GM12878 (cell line): Measurements from ENCODE around the gene LMNB1. TPM values are rescaled to one million over a fixed set of nuclear protein-coding genes. Genes with fewer than 3 reads are reported as not detected.

Experiments
- ATAC-seq: fragments of 200-7000 bp; cut with Tn5 transposase; 3 replicates; pipeline ENCODE4 v1.9.1; 2020; ENCODE audit warnings: mild to moderate bottlenecking, moderate library complexity
- BruUV-seq: library from RNA; stranded (reverse); fragments of 400-500 nt; replicated peaks from 2 replicates; lab custom pipeline; 2021; lab: Mats Ljungman, UMichigan
- CTCF ChIA-PET: fragments of 300-600 bp; sonication (Branson Sonifier 250); formaldehyde crosslinking; extraction: SDS; loops from one replicate; lab custom pipeline; 2021; ENCODE audit warnings: inconsistent platforms; lab: Yijun Ruan, JAX
- POLR2A ChIA-PET: fragments of 350-600 bp; formaldehyde crosslinking; extraction: SDS; loops from one replicate; lab custom pipeline; 2021; ENCODE audit warnings: inconsistent platforms; lab: Charles Lee
- RAD21 ChIA-PET: fragments of 300-600 bp; sonication (Branson Sonifier 250); formaldehyde crosslinking; loops from one replicate; lab custom pipeline; 2023; ENCODE audit warnings: antibody characterized with exemption; ENCODE audit not compliant: unreplicated experiment; lab: Charles Lee
- SMC1A ChIA-PET: fragments of 300-600 bp; sonication (Branson Sonifier 250); formaldehyde crosslinking; loops from one replicate; lab custom pipeline; 2023; ENCODE audit not compliant: unreplicated experiment, uncharacterized antibody; lab: Charles Lee
- DNase-seq: peaks from one replicate; pipeline ENCODE4 v3.0.0-alpha.2; 2011; ENCODE audit warnings: low read depth, low spot score
- FAIRE-seq: peaks from 3 replicates; lab custom pipeline; 2011; peaks lifted over from hg19 to GRCh38; lab: Jason Lieb, UNC
- H2AFZ ChIP-seq: 2 replicates; pipeline ENCODE4 v1.6.0; 2011; ENCODE audit warnings: low read depth, low read length, control low read depth; ENCODE audit not compliant: control insufficient read depth
- H3K27ac ChIP-seq: 2 replicates; pipeline ENCODE4 v1.5.1; 2011; ENCODE audit warnings: control low read depth; ENCODE audit not compliant: control insufficient read depth, insufficient read depth
- H3K27me3 ChIP-seq, 2 experiments: replicated peaks in 1 of 2; 2 replicates each; pipeline versions ENCODE4 v1.6.0 to v1.6.1; 2011; ENCODE audit warnings: low read length in 1 of 2; ENCODE audit not compliant: control insufficient read depth in 2 of 2, insufficient read depth in 2 of 2
- H3K36me3 ChIP-seq, 2 experiments: 2 replicates each; pipeline ENCODE4 v1.5.1; 2011; ENCODE audit warnings: low read length in 1 of 2; ENCODE audit not compliant: control insufficient read depth in 2 of 2, insufficient read depth in 2 of 2
- H3K4me1 ChIP-seq: 2 replicates; pipeline ENCODE4 v1.6.1; 2011; ENCODE audit warnings: mild to moderate bottlenecking, low read length, moderate library complexity, mixed read lengths; ENCODE audit not compliant: control insufficient read depth, insufficient read depth
- H3K4me2 ChIP-seq: 2 replicates; pipeline ENCODE4 v1.6.0; 2011; ENCODE audit warnings: control low read depth; ENCODE audit not compliant: control insufficient read depth, insufficient read depth
- H3K4me3 ChIP-seq: fragments of 200-600 bp; sonication (generic); 2 replicates; pipeline ENCODE4 v1.5.1; 2016
- H3K79me2 ChIP-seq: 2 replicates; pipeline ENCODE4 v1.6.0; 2011; ENCODE audit warnings: low read length; ENCODE audit not compliant: control insufficient read depth, insufficient read depth
- H3K9ac ChIP-seq: 2 replicates; pipeline ENCODE4 v1.8.0; 2011; ENCODE audit warnings: low read length, control low read depth, mixed read lengths; ENCODE audit not compliant: control insufficient read depth, insufficient read depth
- H3K9me3 ChIP-seq: replicated peaks from 3 replicates; pipeline ENCODE4 v1.5.1; 2011; ENCODE audit warnings: mild to moderate bottlenecking, low read length; ENCODE audit not compliant: control insufficient read depth, insufficient read depth
- H4K20me1 ChIP-seq: 2 replicates; pipeline ENCODE4 v1.6.0; 2011; ENCODE audit not compliant: control insufficient read depth, insufficient read depth
- ATF2 ChIP-seq: IDR thresholded peaks from 2 replicates; pipeline ENCODE4 v1.6.1; 2012; ENCODE audit warnings: low read length, inconsistent platforms
- BACH1 ChIP-seq: fragments of 450-650 bp; IDR thresholded peaks from 2 replicates; pipeline ENCODE4 v1.6.1; 2017; ENCODE audit warnings: mild to moderate bottlenecking, borderline replicate concordance
- BMI1 ChIP-seq: fragments of 450-650 bp; IDR thresholded peaks from 2 replicates; pipeline ENCODE4 v1.6.1; 2016; ENCODE audit warnings: mild to moderate bottlenecking, moderate library complexity, borderline replicate concordance
- CBX3 ChIP-seq: fragments of 200-600 bp; sonication (generic); IDR thresholded peaks from 2 replicates; pipeline ENCODE4 v1.6.1; 2016; ENCODE audit warnings: low read depth, borderline replicate concordance
- CHD4 ChIP-seq: fragments of 200-600 bp; sonication (generic); IDR thresholded peaks from 2 replicates; pipeline ENCODE4 v1.6.1; 2016; ENCODE audit warnings: mild to moderate bottlenecking
- FOXM1 ChIP-seq: IDR thresholded peaks from 2 replicates; pipeline ENCODE4 v1.6.1; 2012; ENCODE audit warnings: low read depth, mild to moderate bottlenecking, inconsistent platforms, low read length, moderate library complexity
- MEF2B ChIP-seq: fragments of 450-650 bp; IDR thresholded peaks from 2 replicates; pipeline ENCODE4 v1.6.1; 2018; ENCODE audit warnings: mild to moderate bottlenecking, moderate library complexity; ENCODE audit not compliant: partially characterized antibody, poor library complexity, severe bottlenecking
- NFYA ChIP-seq: IDR thresholded peaks from 2 replicates; pipeline ENCODE4 v1.6.1; 2011; ENCODE audit warnings: low read depth, mild to moderate bottlenecking, low read length, improper control_type of control experiment, borderline replicate concordance
- NR2C1 ChIP-seq: fragments of 450-650 bp; IDR thresholded peaks from 2 replicates; pipeline ENCODE4 v1.6.1; 2017; ENCODE audit warnings: antibody characterized with exemption, mild to moderate bottlenecking, moderate library complexity
- RB1 ChIP-seq: fragments of 450-650 bp; formaldehyde crosslinking; IDR thresholded peaks from 2 replicates; pipeline ENCODE4 v1.6.1; 2017; ENCODE audit warnings: mild to moderate bottlenecking, borderline replicate concordance
- RBBP5 ChIP-seq: fragments of 200-600 bp; sonication (generic); conservative IDR thresholded peaks from 2 replicates; pipeline ENCODE4 v1.6.1; 2016
- RELA ChIP-seq: fragments of 450-650 bp; IDR thresholded peaks from 2 replicates; pipeline ENCODE4 v1.8.0; 2014; ENCODE audit warnings: borderline replicate concordance; ENCODE audit not compliant: partially characterized antibody
- SMAD1 ChIP-seq: fragments of 450-650 bp; IDR thresholded peaks from 2 replicates; pipeline ENCODE4 v1.6.1; 2018; ENCODE audit warnings: mild to moderate bottlenecking, low read depth; ENCODE audit not compliant: partially characterized antibody
- SMAD5 ChIP-seq: IDR thresholded peaks from 2 replicates; pipeline ENCODE4 v1.6.1; 2016; ENCODE audit warnings: antibody characterized with exemption, low read depth
- SREBF2 ChIP-seq: IDR thresholded peaks from 2 replicates; pipeline ENCODE4 v1.6.1; 2012; ENCODE audit warnings: mild to moderate bottlenecking, low read length
- SUPT20H ChIP-seq: IDR thresholded peaks from 2 replicates; pipeline ENCODE4 v1.6.1; 2011; ENCODE audit warnings: low read depth, mild to moderate bottlenecking, low read length, moderate library complexity, borderline replicate concordance; ENCODE audit not compliant: control insufficient read depth
- WGBS: methylation state at CpG from one replicate; pipeline ENCODE4 v1.1.6; 2016; ENCODE audit warnings: low lambda C conversion rate; ENCODE audit not compliant: insufficient replicate concordance, insufficient coverage; ENCODE audit errors: missing lambda C conversion rate; 5-methylcytosine and 5-hydroxymethylcytosine counted together
- in situ Hi-C: fragments of 300-500 bp; cut with MboI; formaldehyde crosslinking; loops from 9 replicates; pipeline ENCODE4 v1.14.3; 2018; ENCODE audit warnings: mixed read lengths
- intact Hi-C: fragments of 100-400 bp; cut with micrococcal nuclease; formaldehyde crosslinking; loops from one replicate; pipeline ENCODE4 v1.14.2; 2022; ENCODE audit not compliant: unreplicated experiment
- polyA plus RNA-seq, 11 experiments: library from polyadenylated mRNA; depleted of rRNA in 4 of 11; unstranded in 6 of 11; stranded (reverse) in 5 of 11; fragments of >200 nt; fragmentation: Nextera tagmentation in 4 of 11; fragmentation: Illumina TruSeq in 1 of 11; extraction: Ambion mirVana in 4 of 11; extraction: Trizol in 1 of 11; gene quantifications; 1 replicate in 1 of 11; 2 replicates in 10 of 11; pipeline versions ENCODE4 v1.2.1 to v1.2.3, GENCODE V29; 2011 to 2016; ENCODE audit warnings: inconsistent platforms in 2 of 11, missing spikeins in 2 of 11, low read depth in 1 of 11
- total RNA-seq, 4 experiments: library from RNA; depleted of rRNA in 3 of 4; stranded (reverse); fragments of >200 nt in 3 of 4; fragmentation: Illumina TruSeq in 1 of 4; extraction: Trizol in 1 of 4; gene quantifications; 2 replicates each; pipeline versions ENCODE4 v1.2.1 to v1.2.3, GENCODE V29; 2013 to 2021

The LMNB1 gene
- total and polyA plus RNA-seq, 10 of the 15 experiments (the other 5 are each of a cell fraction or from before 2014, with no cell fraction given) = 7.0 to 185 (median 86.4) TPM

GRCh38 chr5:126877602-126878001, 100.7 kb downstream of the LMNB1 start (continued):
- TF ChIP-seq FOXM1 = no peak

DNA sequence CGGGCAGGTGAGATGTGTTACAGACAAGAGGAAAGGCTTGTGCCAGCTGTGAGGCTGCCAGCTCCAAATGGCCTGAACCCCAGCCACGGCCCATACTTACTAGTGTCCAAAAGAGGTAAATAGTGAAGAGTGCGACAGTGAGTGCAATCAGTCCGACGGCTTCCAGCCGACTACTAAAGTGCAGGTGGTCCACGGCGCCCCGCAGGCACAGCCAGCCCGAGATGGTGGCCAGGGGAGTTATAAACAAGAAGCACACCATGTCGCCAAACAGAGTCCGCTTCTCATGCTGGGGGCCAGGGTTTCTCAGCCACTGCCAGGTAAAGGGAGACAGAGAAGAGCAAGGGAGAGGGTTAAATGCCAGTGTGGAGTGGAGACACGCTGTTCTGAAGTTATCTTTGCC, 101.1 kb downstream of the LMNB1 start:
- no peaks in the 10 kb centered on the region for H3K4me1 ChIP-seq
- H4K20me1 ChIP-seq = no peaks in the 10 kb centered on the region
- intact Hi-C loops (no loop called here), in situ Hi-C loops (no loop called here)
- ATAC-seq (no peak), DNase-seq (no peak), FAIRE-seq (no peak)
- POLR2A ChIA-PET = no interaction called here
- BruUV-seq = no TSS peak
- H3K4me2 ChIP-seq = no peak overlapping the region
- no peak overlapping the region for H3K27ac ChIP-seq
- 94% methylated on average over 13 of the region's 13 CpGs for WGBS
- no peaks in the 10 kb centered on the region for H3K9me3 ChIP-seq
- no peak overlapping the region for H3K9ac ChIP-seq
- no peaks in the 10 kb centered on the region for H3K36me3 ChIP-seq
- CTCF ChIA-PET = no interaction called here
- no peak overlapping the region for H3K4me3 ChIP-seq
- SMC1A ChIA-PET = interaction anchor here (1.2 to 1.7 kb wide), 2 partner anchors 10 to 120 kb away, joined by 3 to 5 read pairs; no protein-coding TSS in a partner anchor
- H2AFZ ChIP-seq = no peak overlapping the region
- no peaks in the 10 kb centered on the region for H3K27me3 ChIP-seq
- TF ChIP-seq SMAD5 (no peak), RBBP5 (no peak), SUPT20H (no peak), BACH1 (no peak), RB1 (no peak), CBX3 (no peak)
- no peaks in the 10 kb centered on the region for H3K79me2 ChIP-seq
- RAD21 ChIA-PET = no interaction called here

GRCh38 chr5:126878634-126879033, 101.7 kb downstream of the LMNB1 start:
- no peaks in the 10 kb centered on the region for H3K79me2 ChIP-seq
- 90% methylated on average over 4 of the region's 4 CpGs for WGBS
- no peak overlapping the region for H2AFZ ChIP-seq
- no peaks in the 10 kb centered on the region for H3K9me3 ChIP-seq
- H3K4me2 ChIP-seq = no peak overlapping the region
- no peaks in the 10 kb centered on the region for H3K36me3 ChIP-seq
- intact Hi-C loops = no loop called here
- in situ Hi-C loops = no loop called here
- H3K4me1 ChIP-seq = no peaks in the 10 kb centered on the region
- DNase-seq = no peak
- H3K9ac ChIP-seq = no peak overlapping the region
- no peak for ATAC-seq
- ChIA-PET RAD21 (no interaction called here), SMC1A (interaction anchor here (0.8 to 1.2 kb wide), 3 partner anchors 105 to 466 kb away, joined by 3 read pairs; no protein-coding TSS in a partner anchor), POLR2A (no interaction called here), CTCF (no interaction called here)
- H3K27me3 ChIP-seq = no peaks in the 10 kb centered on the region
- no peak overlapping the region for H3K27ac ChIP-seq
- no peak overlapping the region for H3K4me3 ChIP-seq
- FAIRE-seq = no peak
- no peaks in the 10 kb centered on the region for H4K20me1 ChIP-seq
- BruUV-seq = no TSS peak
- TF ChIP-seq CHD4 (no peak), SREBF2 (no peak), NR2C1 (no peak), BMI1 (no peak), SMAD1 (no peak), MEF2B (no peak), ATF2 (no peak), NFYA (no peak), RELA (no peak)
